ENCODE measurements around the gene GHITM.
"Not testable (repeated sequence)": the region's sequence is repeated elsewhere in the genome, so short reads cannot be mapped to it uniquely, and the experiment has no call there.

The GHITM gene

GRCh38 chr10:84148006-84148597, 8.8 kb downstream of the GHITM start:
- not testable (repeated sequence) for DNase-seq

GRCh38 chr10:84149854-84150253, 10.5 kb downstream of the GHITM start:
- no peak for DNase-seq

- no peak for DNase-seq
Observed at GRCh38 chr10:84152769-84153168, 13.5 kb downstream of the GHITM start.

- no peak for DNase-seq
Observed at GRCh38 chr10:84155521-84155920, 16.2 kb downstream of the GHITM start.

- no peak for DNase-seq
Observed at GRCh38 chr10:84156009-84156408, 16.7 kb downstream of the GHITM start.

GRCh38 chr10:84156768-84157167, 17.5 kb downstream of the GHITM start:
- no peak for DNase-seq

- DNase-seq = no peak
Observed at GRCh38 chr10:84158061-84158460, 18.8 kb downstream of the GHITM start.

- no peak for DNase-seq
Observed at GRCh38 chr10:84158550-84158949, 19.2 kb downstream of the GHITM start.

- no peak for DNase-seq
Observed at GRCh38 chr10:84159076-84159685, 19.9 kb downstream of the GHITM start.

- no peak for DNase-seq
Observed at GRCh38 chr10:84160663-84161362, 21.5 kb downstream of the GHITM start.

GRCh38 chr10:84163996-84164395, 24.7 kb downstream of the GHITM start:
- DNase-seq = no peak

GRCh38 chr10:84164442-84164841, 25.1 kb downstream of the GHITM start:
- no peak for DNase-seq

GRCh38 chr10:84166620-84167288, 27.4 kb downstream of the GHITM start:
- DNase-seq = no peak

- DNase-seq = not testable (repeated sequence)
Observed at GRCh38 chr10:84167289-84167653, 28.0 kb downstream of the GHITM start.

- DNase-seq = not testable (repeated sequence)
Observed at GRCh38 chr10:84168382-84168781, 29.1 kb downstream of the GHITM start.

- not testable (repeated sequence) for DNase-seq
Observed at GRCh38 chr10:84171237-84171636, 31.9 kb downstream of the GHITM start.

- DNase-seq = not testable (repeated sequence)
Observed at GRCh38 chr10:84171700-84172466, 32.6 kb downstream of the GHITM start.

GRCh38 chr10:84172467-84173356, 33.4 kb downstream of the GHITM start:
- DNase-seq = no peak

GRCh38 chr10:84173501-84173929, 34.2 kb downstream of the GHITM start, which contains the start of gene GPR15LG:
Gene GPR15LG (plus strand): TSS chr10:84173801. CDS start chr10:84173852, 51 bp downstream.
- no peak for DNase-seq

- no peak for DNase-seq
Observed at GRCh38 chr10:84175436-84175835, 36.1 kb downstream of the GHITM start.

- no peak for DNase-seq
Observed at GRCh38 chr10:84176351-84176750, 37.0 kb downstream of the GHITM start.
